Neural progenitor cell (in vitro differentiated cells): ENCODE measurements around the gene THBD. TPM values are rescaled to one million over a fixed set of nuclear protein-coding genes. Genes with fewer than 3 reads are reported as not detected.

Experiments
- DNase-seq: peaks from one replicate; pipeline ENCODE4 v3.0.0-alpha.2; 2016; ENCODE audit warnings: low spot score
- H2AFZ ChIP-seq: fragments of 200-600 bp; sonication (generic); replicated peaks from 2 replicates; pipeline ENCODE4 v1.6.1; 2016; ENCODE audit warnings: antibody characterized with exemption
- H3F3A ChIP-seq: fragments of 200-600 bp; sonication (generic); 2 replicates; pipeline ENCODE4 v1.6.1; 2016; ENCODE audit warnings: antibody characterized with exemption, low read depth
- H3K27ac ChIP-seq: fragments of 200-600 bp; sonication (generic); 2 replicates; pipeline ENCODE4 v1.5.1; 2016; ENCODE audit warnings: mild to moderate bottlenecking
- H3K27me3 ChIP-seq: fragments of 200-600 bp; sonication (generic); 2 replicates; pipeline ENCODE4 v1.6.1; 2016; ENCODE audit warnings: mild to moderate bottlenecking, moderate library complexity
- H3K36me3 ChIP-seq: fragments of 200-600 bp; sonication (generic); 2 replicates; pipeline ENCODE4 v1.5.1; 2016
- H3K4me1 ChIP-seq: fragments of 200-600 bp; sonication (generic); 2 replicates; pipeline ENCODE4 v1.6.1; 2016; ENCODE audit warnings: mixed run types
- H3K4me2 ChIP-seq: fragments of 200-600 bp; sonication (generic); 2 replicates; pipeline ENCODE4 v1.6.1; 2016
- H3K4me3 ChIP-seq: fragments of 200-600 bp; sonication (generic); 2 replicates; pipeline ENCODE4 v1.5.1; 2016
- H3K79me2 ChIP-seq: fragments of 200-600 bp; sonication (generic); 2 replicates; pipeline ENCODE4 v1.6.1; 2016; ENCODE audit warnings: low read depth
- H3K9ac ChIP-seq: fragments of 200-600 bp; sonication (generic); 2 replicates; pipeline ENCODE4 v1.6.1; 2016
- H3K9me3 ChIP-seq: fragments of 200-600 bp; sonication (generic); 2 replicates; pipeline ENCODE4 v1.5.1; 2016; ENCODE audit warnings: low read depth
- H4K20me1 ChIP-seq: fragments of 200-600 bp; sonication (generic); 2 replicates; pipeline ENCODE4 v1.6.1; 2016; ENCODE audit warnings: low read depth
- H3K27ac Mint-ChIP-seq: 3 replicates; pipeline ENCODE4 v1.8.0; 2021; ENCODE audit warnings: mixed read lengths
- H3K27me3 Mint-ChIP-seq: 2 replicates; pipeline ENCODE4 v1.8.0; 2022; ENCODE audit warnings: low read depth, mild to moderate bottlenecking, inconsistent platforms, moderate library complexity, mixed read lengths; ENCODE audit not compliant: insufficient read depth
- H3K36me3 Mint-ChIP-seq: 3 replicates; pipeline ENCODE4 v1.8.0; 2021; ENCODE audit warnings: mixed read lengths
- H3K4me1 Mint-ChIP-seq: 3 replicates; pipeline ENCODE4 v1.8.0; 2021; ENCODE audit warnings: mixed read lengths
- H3K4me3 Mint-ChIP-seq: 3 replicates; pipeline ENCODE4 v1.8.0; 2021; ENCODE audit warnings: mild to moderate bottlenecking, moderate library complexity, mixed read lengths
- H3K9me3 Mint-ChIP-seq: 3 replicates; pipeline ENCODE4 v1.8.0; 2020; ENCODE audit warnings: mixed read lengths
- EZH2 ChIP-seq: fragments of 200-600 bp; sonication (generic); IDR thresholded peaks from 2 replicates; pipeline ENCODE4 v1.6.1; 2017; ENCODE audit warnings: antibody characterized with exemption, mild to moderate bottlenecking, moderate library complexity
- EZH2phosphoT487 ChIP-seq: fragments of 200-600 bp; sonication (generic); IDR thresholded peaks from 2 replicates; pipeline ENCODE4 v1.6.1; 2017; ENCODE audit warnings: antibody characterized with exemption
- total RNA-seq: library from RNA; depleted of rRNA; stranded (reverse); fragments of >200 nt; gene quantifications from 2 replicates; pipeline ENCODE4 v1.2.3, GENCODE V29; 2015; ENCODE audit warnings: low replicate concordance
- TF ChIP-seq, protein P1 (sequence below): fragments of 200-600 bp; sonication (generic); IDR thresholded peaks from 2 replicates; pipeline ENCODE4 v1.5.1; 2017; ENCODE audit warnings: antibody characterized with exemption, mild to moderate bottlenecking

The THBD gene
- total RNA-seq, 1 donor from 2014 or later, result 0.15 TPM

DNA sequence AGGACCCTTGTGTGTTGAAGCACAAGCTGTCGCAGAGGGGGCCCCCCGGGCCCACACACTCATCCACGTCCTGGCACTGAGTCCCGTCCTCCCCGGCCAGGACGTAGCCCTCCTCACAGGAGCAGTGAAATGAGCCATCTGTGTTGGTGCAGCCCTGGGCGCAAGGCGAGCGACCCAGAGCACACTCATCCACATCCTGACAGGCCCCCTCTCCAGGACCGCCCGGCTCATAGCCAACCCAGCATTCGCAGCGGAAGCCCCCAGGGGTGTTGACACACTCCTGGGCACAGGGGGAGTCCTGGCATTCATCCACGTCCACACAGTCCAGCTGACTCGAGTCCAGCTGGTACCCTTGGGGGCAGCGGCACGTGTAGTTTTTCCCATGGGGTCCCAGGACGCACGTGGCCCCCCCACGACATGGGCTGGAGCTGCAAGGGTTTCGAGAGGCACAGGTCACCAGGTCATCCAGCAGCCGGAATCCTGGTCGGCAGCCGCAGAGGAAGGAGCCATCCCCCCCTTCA, 35.4 kb upstream of the THBD start:
- Histone ChIP-seq H3K4me2 (no peak overlapping the region), H3K9ac (no peak overlapping the region), H3K27ac (no peak overlapping the region), H3F3A (no peaks in the 10 kb centered on the region), H4K20me1 (no peaks in the 10 kb centered on the region), H3K79me2 (no peaks in the 10 kb centered on the region), H3K27me3 (no peaks in the 10 kb centered on the region), H3K4me1 (peaks cover 4% of the 10 kb centered on the region), H3K9me3 (no peaks in the 10 kb centered on the region), H3K4me3 (no peak overlapping the region), H3K36me3 (no peaks in the 10 kb centered on the region), H2AFZ (no peak overlapping the region)
- H3K4me1 Mint-ChIP-seq, result peaks cover 13% of the 10 kb centered on the region
- no peaks in the 10 kb centered on the region for H3K27me3 Mint-ChIP-seq
- TF ChIP-seq EZH2 (no peak), EZH2phosphoT487 (no peak)
- TF ChIP-seq, protein P1, sequence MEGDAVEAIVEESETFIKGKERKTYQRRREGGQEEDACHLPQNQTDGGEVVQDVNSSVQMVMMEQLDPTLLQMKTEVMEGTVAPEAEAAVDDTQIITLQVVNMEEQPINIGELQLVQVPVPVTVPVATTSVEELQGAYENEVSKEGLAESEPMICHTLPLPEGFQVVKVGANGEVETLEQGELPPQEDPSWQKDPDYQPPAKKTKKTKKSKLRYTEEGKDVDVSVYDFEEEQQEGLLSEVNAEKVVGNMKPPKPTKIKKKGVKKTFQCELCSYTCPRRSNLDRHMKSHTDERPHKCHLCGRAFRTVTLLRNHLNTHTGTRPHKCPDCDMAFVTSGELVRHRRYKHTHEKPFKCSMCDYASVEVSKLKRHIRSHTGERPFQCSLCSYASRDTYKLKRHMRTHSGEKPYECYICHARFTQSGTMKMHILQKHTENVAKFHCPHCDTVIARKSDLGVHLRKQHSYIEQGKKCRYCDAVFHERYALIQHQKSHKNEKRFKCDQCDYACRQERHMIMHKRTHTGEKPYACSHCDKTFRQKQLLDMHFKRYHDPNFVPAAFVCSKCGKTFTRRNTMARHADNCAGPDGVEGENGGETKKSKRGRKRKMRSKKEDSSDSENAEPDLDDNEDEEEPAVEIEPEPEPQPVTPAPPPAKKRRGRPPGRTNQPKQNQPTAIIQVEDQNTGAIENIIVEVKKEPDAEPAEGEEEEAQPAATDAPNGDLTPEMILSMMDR, result no peak
- H3K36me3 Mint-ChIP-seq, result no peaks in the 10 kb centered on the region
- H3K9me3 Mint-ChIP-seq, result no peaks in the 10 kb centered on the region
- DNase-seq, result no peak
- no peak overlapping the region for H3K27ac Mint-ChIP-seq
- H3K4me3 Mint-ChIP-seq, result no peak overlapping the region

DNA sequence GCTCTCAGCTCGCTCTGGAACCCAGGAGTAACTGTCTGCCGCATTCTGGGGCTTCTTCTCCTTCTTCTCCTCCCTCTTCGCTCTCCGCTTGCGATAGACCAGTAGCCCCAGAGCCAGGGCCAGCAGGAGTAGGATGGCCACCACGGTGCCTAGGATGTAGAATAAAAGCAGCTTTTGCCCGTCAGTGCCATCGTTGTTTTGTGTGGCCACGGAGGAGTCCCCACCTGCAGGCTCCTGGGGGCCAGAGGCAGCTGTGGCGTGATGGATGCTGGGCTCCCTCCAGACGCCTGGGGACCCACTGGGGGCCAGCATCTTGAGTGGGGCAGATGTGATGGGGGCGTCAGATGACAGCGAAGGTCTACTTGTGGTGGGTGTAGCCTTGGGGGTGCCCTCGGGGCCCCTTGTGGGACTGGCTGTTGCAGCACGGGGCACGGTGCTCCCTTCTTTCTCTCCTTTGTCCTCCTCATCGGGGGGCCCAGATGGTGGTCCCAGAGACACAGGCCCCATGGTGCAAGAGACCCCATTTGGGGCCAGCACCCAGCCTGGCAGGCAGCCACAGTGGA, 34.9 kb upstream of the THBD start:
- Histone ChIP-seq H3F3A (no peaks in the 10 kb centered on the region), H3K27ac (no peak overlapping the region), H3K4me2 (no peak overlapping the region), H3K9ac (no peak overlapping the region), H2AFZ (no peak overlapping the region), H4K20me1 (no peaks in the 10 kb centered on the region), H3K9me3 (no peaks in the 10 kb centered on the region), H3K36me3 (no peaks in the 10 kb centered on the region), H3K27me3 (no peaks in the 10 kb centered on the region), H3K79me2 (no peaks in the 10 kb centered on the region), H3K4me3 (no peak overlapping the region), H3K4me1 (peaks cover 9% of the 10 kb centered on the region)
- H3K36me3 Mint-ChIP-seq, result no peaks in the 10 kb centered on the region
- no peaks in the 10 kb centered on the region for H3K9me3 Mint-ChIP-seq
- H3K27me3 Mint-ChIP-seq, result no peaks in the 10 kb centered on the region
- DNase-seq, result no peak
- H3K4me3 Mint-ChIP-seq, result no peak overlapping the region
- TF ChIP-seq, protein P1, result no peak
- no peak for TF ChIP-seq EZH2
- no peak for TF ChIP-seq EZH2phosphoT487
- H3K27ac Mint-ChIP-seq, result no peak overlapping the region
- peaks cover 18% of the 10 kb centered on the region for H3K4me1 Mint-ChIP-seq

DNA sequence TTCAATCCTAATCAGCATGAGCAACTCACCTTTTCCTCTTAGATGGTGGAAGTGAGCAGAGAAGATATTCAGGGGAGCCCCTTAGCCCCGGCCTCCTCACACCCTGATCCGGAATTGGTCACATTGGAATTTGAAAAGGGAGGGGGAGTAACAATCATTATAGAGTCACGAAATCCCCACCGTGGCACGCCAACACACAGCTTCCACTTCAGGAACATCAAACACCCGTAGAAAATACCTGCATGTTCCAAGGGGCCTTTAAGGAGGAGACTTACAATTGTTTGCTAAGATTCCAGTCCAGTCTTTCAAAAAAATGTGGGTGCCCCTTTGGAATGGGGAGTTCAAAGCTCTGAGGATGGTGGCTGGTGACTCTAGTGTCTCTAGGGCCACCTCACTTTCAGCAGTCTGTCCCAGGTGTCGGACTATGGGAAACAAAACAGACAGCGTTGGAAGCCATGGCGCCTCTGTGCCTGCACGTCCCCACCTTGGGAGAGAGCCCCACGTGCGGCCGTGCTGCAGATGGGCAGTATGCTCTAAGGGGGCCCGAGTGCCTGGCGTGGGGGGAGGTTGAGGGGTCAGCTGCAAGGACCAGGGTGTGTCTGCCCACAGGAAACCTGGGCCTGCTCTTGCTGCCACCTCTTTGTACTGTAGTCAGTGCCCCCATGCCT, 34.2 kb upstream of the THBD start:
- H3K27ac Mint-ChIP-seq, result no peak overlapping the region

More for the DNA sequence above, 34.2 kb upstream of the THBD start:
- no peak overlapping the region for H3K4me3 Mint-ChIP-seq
- Histone ChIP-seq H3K4me1 (peaks cover 16% of the 10 kb centered on the region), H3K27ac (no peak overlapping the region), H3K79me2 (no peaks in the 10 kb centered on the region), H3K4me2 (no peak overlapping the region), H3F3A (no peaks in the 10 kb centered on the region), H3K27me3 (no peaks in the 10 kb centered on the region), H3K36me3 (no peaks in the 10 kb centered on the region), H2AFZ (no peak overlapping the region), H3K9ac (no peak overlapping the region), H4K20me1 (no peaks in the 10 kb centered on the region), H3K9me3 (no peaks in the 10 kb centered on the region), H3K4me3 (no peak overlapping the region)
- H3K9me3 Mint-ChIP-seq, result no peaks in the 10 kb centered on the region
- peaks cover 24% of the 10 kb centered on the region for H3K4me1 Mint-ChIP-seq
- H3K36me3 Mint-ChIP-seq, result no peaks in the 10 kb centered on the region
- TF ChIP-seq, protein P1, result no peak
- TF ChIP-seq EZH2phosphoT487, result no peak
- no peak for TF ChIP-seq EZH2
- no peak for DNase-seq
- H3K27me3 Mint-ChIP-seq, result no peaks in the 10 kb centered on the region
